Spleen (tissue), 11 donors: ENCODE data around the gene RBMS3. TPM values are rescaled to one million over a fixed set of nuclear protein-coding genes. Genes with fewer than 3 reads are reported as not detected.
"Not testable (repeated sequence)": the region's sequence is repeated elsewhere in the genome, so short reads cannot be mapped to it uniquely, and the experiment has no call there.

ENCODE experiments used
- DNase-seq: peaks from one replicate; pipeline ENCODE4 v3.0.0-alpha.2; 2020
- H3K27ac ChIP-seq, 8 donors: fragments of 200-600 bp; sonication (generic) in 7 of 8; 1 replicate in 4 of 8; 2 replicates in 4 of 8; pipeline versions ENCODE4 v1.5.0 to v1.8.0; 2016 to 2021; ENCODE audit warnings: inconsistent platforms in 4 of 8, mild to moderate bottlenecking in 4 of 8, moderate library complexity in 1 of 8
- H3K27me3 ChIP-seq, 7 donors: fragments of 200-600 bp; sonication (generic) in 6 of 7; replicated peaks in 1 of 7; 1 replicate in 4 of 7; 2 replicates in 3 of 7; pipeline versions ENCODE4 v1.5.0 to v1.8.0; 2016 to 2021; ENCODE audit warnings: inconsistent platforms in 3 of 7, mild to moderate bottlenecking in 1 of 7
- H3K36me3 ChIP-seq, 6 donors: fragments of 200-600 bp; sonication (generic) in 5 of 6; 1 replicate in 4 of 6; 2 replicates in 2 of 6; pipeline versions ENCODE4 v1.5.0 to v1.8.0; 2016 to 2021; ENCODE audit warnings: inconsistent platforms in 2 of 6
- H3K4me1 ChIP-seq, 6 donors: fragments of 200-600 bp; sonication (generic) in 5 of 6; 1 replicate in 3 of 6; 2 replicates in 3 of 6; pipeline versions ENCODE4 v1.5.0 to v1.8.0; 2016 to 2021; ENCODE audit warnings: inconsistent platforms in 3 of 6
- H3K4me3 ChIP-seq, 8 donors: fragments of 200-600 bp; sonication (generic) in 7 of 8; 1 replicate in 4 of 8; 2 replicates in 4 of 8; pipeline versions ENCODE4 v1.5.0 to v1.8.0; 2016 to 2021; ENCODE audit warnings: inconsistent platforms in 4 of 8, mild to moderate bottlenecking in 4 of 8, moderate library complexity in 2 of 8
- H3K9me3 ChIP-seq, 8 donors: fragments of 200-600 bp; sonication (generic) in 7 of 8; 1 replicate in 4 of 8; 2 replicates in 4 of 8; pipeline versions ENCODE4 v1.5.0 to v1.8.0; 2016 to 2021; ENCODE audit warnings: inconsistent platforms in 4 of 8
- CTCF ChIP-seq, 11 experiments: fragments of 200-600 bp in 7 of 11; fragments of 450-650 bp in 4 of 11; sonication (generic) in 4 of 11; IDR thresholded peaks in 8 of 11; conservative IDR thresholded peaks in 3 of 11; 1 replicate in 7 of 11; 2 replicates in 4 of 11; pipeline versions ENCODE4 v1.4.0 to v1.8.0; 2016 to 2021; ENCODE audit warnings: antibody characterized with exemption in 11 of 11, inconsistent platforms in 4 of 11, mild to moderate bottlenecking in 1 of 11
- POLR2A ChIP-seq, 3 donors: fragments of 450-650 bp; IDR thresholded peaks; one replicate each; pipeline ENCODE4 v1.5.1; 2017; ENCODE audit warnings: antibody characterized with exemption in 3 of 3, mild to moderate bottlenecking in 1 of 3
- POLR2AphosphoS5 ChIP-seq, 3 donors: sonication (generic); formaldehyde crosslinking; IDR thresholded peaks; one replicate each; pipeline ENCODE4 v1.5.1; 2017; ENCODE audit warnings: antibody characterized with exemption in 3 of 3
- WGBS, 5 donors: extraction: QIAGEN DNeasy Blood & Tissue Kit in 3 of 5; methylation state at CpG; one replicate each; pipeline versions ENCODE4 v1.1.5 to v1.1.7; 2013 to 2018; 5-methylcytosine and 5-hydroxymethylcytosine counted together
- intact Hi-C: fragments of 100-400 bp; cut with DNase I; formaldehyde crosslinking; loops from one replicate; pipeline ENCODE4 v1.15.0; 2023; ENCODE audit warnings: low total_unique reads
- polyA plus RNA-seq, 3 donors: library from polyadenylated mRNA; stranded (reverse); fragments of 200-250 nt; gene quantifications; one replicate each; pipeline ENCODE4 v1.2.1, GENCODE V29; 2013
- total RNA-seq, 7 donors: library from RNA; depleted of rRNA in 3 of 7; stranded (reverse); fragments of >200 nt in 3 of 7; fragmentation: NEBNext Ultra II Directional in 4 of 7; extraction: Animal tissue kit (Norgen Biotek cat#: 25700) in 4 of 7; gene quantifications; one replicate each; pipeline versions ENCODE4 v1.1.0 to v1.2.1, GENCODE V29; 2016 to 2021
- donor health status: healthy with polysubstance abuse.
- donor health status: DM: no; HTN: no; CAD: no; lungs with moderate emphysema.
- donor health status: DM: no; HTN: no; CAD: no.
- donor health status: Bipolar disorder and iron deficiency.
- donor health status: healthy.
- donor health status: DM: no; HTN: no; CAD: no.
- donor health status: DM: yes; HTN: yes; CAD: no.

RBMS3 gene
- total and polyA plus RNA-seq, 10 donors = 2.6 to 81.9 (median 52.5) TPM

GRCh38 chr3:29349049-29349448, 68.2 kb downstream of the RBMS3 start:
- H3K36me3 ChIP-seq = no peaks in the 10 kb centered on the region
- no peak for DNase-seq
- H3K4me1 ChIP-seq = peaks cover 0 to 15% (median under 1%) of the 10 kb centered on the region in 6 donors
- intact Hi-C loops = no loop called here
- no peaks in the 10 kb centered on the region for H3K9me3 ChIP-seq
- TF ChIP-seq POLR2AphosphoS5 (IDR thresholded peaks at IDR 0.05) = no peak
- no peak for TF ChIP-seq POLR2A (IDR thresholded peaks at IDR 0.05)
- no peak for TF ChIP-seq CTCF (IDR thresholded peaks at IDR 0.05 in 8 of 11, conservative IDR thresholded peaks at IDR 0.05 in 3 of 11)
- H3K27ac ChIP-seq = no peak overlapping the region
- WGBS, 5 donors = 32 to 75% (median 64%) methylated on average over 2 of the region's 2 CpGs
- H3K4me3 ChIP-seq = no peak overlapping the region
- H3K27me3 ChIP-seq = no peaks in the 10 kb centered on the region

- H3K27ac ChIP-seq = peak overlapping the region in 3 of 8 donors; percentile 28 to 42 (median 39)
- WGBS, 5 donors = 6 to 15% (median 11%) methylated on average over 1 of the region's 1 CpG
- no peaks in the 10 kb centered on the region for H3K27me3 ChIP-seq
- DNase-seq = no peak
- TF ChIP-seq CTCF (IDR thresholded peaks at IDR 0.05 in 8 of 11, conservative IDR thresholded peaks at IDR 0.05 in 3 of 11) = no peak
- no peak for TF ChIP-seq POLR2AphosphoS5 (IDR thresholded peaks at IDR 0.05)
- no peak for TF ChIP-seq POLR2A (IDR thresholded peaks at IDR 0.05)
- no peaks in the 10 kb centered on the region for H3K9me3 ChIP-seq
- H3K4me3 ChIP-seq = peak overlapping the region in 2 of 8 donors; percentile 4 to 11
- intact Hi-C loops = no loop called here
- peaks cover 0 to 14% (median 8%) of the 10 kb centered on the region in 6 donors for H3K4me1 ChIP-seq
- no peaks in the 10 kb centered on the region for H3K36me3 ChIP-seq
Measured at GRCh38 chr3:29353807-29354206, 72.9 kb downstream of the RBMS3 start.

- H3K9me3 ChIP-seq = no peaks in the 10 kb centered on the region
- H3K36me3 ChIP-seq = no peaks in the 10 kb centered on the region
- intact Hi-C loops = no loop called here
- H3K27ac ChIP-seq = no peak overlapping the region
- no peaks in the 10 kb centered on the region for H3K27me3 ChIP-seq
- H3K4me1 ChIP-seq = peaks cover 0 to 14% (median 8%) of the 10 kb centered on the region in 6 donors
- no peak for DNase-seq
- no peak overlapping the region for H3K4me3 ChIP-seq
- TF ChIP-seq CTCF (IDR thresholded peaks at IDR 0.05 in 8 of 11, conservative IDR thresholded peaks at IDR 0.05 in 3 of 11) (no peak), POLR2AphosphoS5 (IDR thresholded peaks at IDR 0.05) (no peak), POLR2A (IDR thresholded peaks at IDR 0.05) (no peak)
Measured at GRCh38 chr3:29354894-29355293, 74.0 kb downstream of the RBMS3 start.

GRCh38 chr3:29356062-29356461, 75.2 kb downstream of the RBMS3 start:
- H3K4me1 ChIP-seq = peaks cover 0 to 14% (median 8%) of the 10 kb centered on the region in 6 donors
- no peaks in the 10 kb centered on the region for H3K27me3 ChIP-seq
- WGBS, 5 donors = 74 to 86% (median 79%) methylated on average over 3 of the region's 3 CpGs
- no peak overlapping the region for H3K4me3 ChIP-seq
- no peaks in the 10 kb centered on the region for H3K9me3 ChIP-seq
- intact Hi-C loops = no loop called here
- TF ChIP-seq POLR2A (IDR thresholded peaks at IDR 0.05) (no peak), CTCF (IDR thresholded peaks at IDR 0.05 in 8 of 11, conservative IDR thresholded peaks at IDR 0.05 in 3 of 11) (no peak), POLR2AphosphoS5 (IDR thresholded peaks at IDR 0.05) (no peak)
- H3K27ac ChIP-seq = no peak overlapping the region
- H3K36me3 ChIP-seq = no peaks in the 10 kb centered on the region
- no peak for DNase-seq

GRCh38 chr3:29360289-29360688, 79.4 kb downstream of the RBMS3 start:
- DNase-seq, H3K27me3 ChIP-seq, H3K27ac ChIP-seq, H3K36me3 ChIP-seq, H3K9me3 ChIP-seq, intact Hi-C loops, H3K4me3 ChIP-seq, H3K4me1 ChIP-seq: not testable (repeated sequence)
- WGBS, 5 donors = 41 to 80% (median 54%) methylated on average over 1 to 2 of the region's 2 CpGs
